GM19193 (cell line): ENCODE results near the gene NDEL1.

Experiments
- POLR2A ChIP-seq: IDR thresholded peaks from 4 replicates; pipeline ENCODE4 v1.6.1; 2011; ENCODE audit not compliant: insufficient read depth, insufficient read length; ENCODE audit errors: extremely low read depth

Gene NDEL1

DNA sequence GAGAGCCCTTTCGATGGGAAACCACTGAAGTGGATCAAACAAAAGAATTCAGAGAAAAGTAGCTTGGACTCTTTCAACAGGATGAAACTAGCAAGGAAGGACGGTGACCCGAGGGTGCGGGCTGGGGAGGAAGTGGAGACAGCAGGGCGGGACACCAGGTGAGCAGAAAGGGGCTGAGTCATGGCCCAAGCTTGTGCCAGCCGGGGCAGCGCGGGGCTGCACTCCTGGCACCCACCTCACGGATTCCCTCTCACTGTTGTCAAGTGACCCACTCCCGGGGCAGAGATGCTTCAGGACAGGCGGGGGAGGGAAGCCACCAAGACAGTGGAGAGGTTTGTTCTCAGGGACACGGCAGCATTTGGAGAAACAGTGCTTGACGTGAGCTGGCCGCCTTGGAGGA, 27.3 kb upstream of the NDEL1 start:
- TF ChIP-seq POLR2A: no peak

DNA sequence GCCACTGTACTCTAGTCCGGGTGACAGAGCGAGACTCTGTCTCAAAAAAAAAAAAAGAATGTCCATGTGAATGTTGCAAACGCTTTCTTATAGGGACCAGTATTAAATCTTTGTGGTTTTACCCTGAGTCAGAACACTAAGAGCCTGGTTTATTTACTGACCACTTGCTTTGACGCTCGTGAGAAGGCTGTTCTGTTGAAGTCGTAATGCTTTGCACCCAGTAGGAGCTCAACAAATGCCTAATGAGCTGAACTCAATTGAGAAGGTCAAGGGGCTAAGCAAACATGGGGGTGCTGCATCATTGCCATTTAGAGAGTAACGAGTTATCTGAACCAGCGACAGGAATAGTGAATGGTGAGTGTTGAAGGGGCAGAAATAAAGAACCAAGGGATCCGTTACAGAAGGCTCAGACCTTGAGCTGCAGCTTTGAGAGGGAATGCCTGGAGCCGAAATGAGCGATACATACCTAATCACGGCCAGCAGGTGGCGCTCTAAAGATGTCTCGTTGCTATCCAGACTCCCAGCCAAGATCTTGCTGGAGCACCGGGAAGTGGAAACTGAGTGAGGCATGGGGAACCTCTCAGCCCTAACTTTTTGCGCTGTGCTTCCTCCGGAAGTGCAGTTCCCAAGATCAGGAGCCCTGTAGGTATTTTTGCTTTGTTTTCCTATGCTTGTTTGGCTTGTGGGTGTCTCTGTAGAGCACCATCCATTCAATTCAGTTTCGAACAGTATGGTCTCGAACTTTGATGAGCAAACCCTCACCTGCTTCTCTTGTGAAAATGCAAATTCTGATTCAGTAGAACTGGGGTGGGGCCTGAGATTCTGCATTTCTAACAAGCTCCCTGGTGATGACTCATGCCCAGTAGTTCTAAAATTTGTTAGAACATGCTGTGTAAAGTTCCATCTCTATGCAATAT, 25.5 kb upstream of the NDEL1 start:
- no peak for TF ChIP-seq POLR2A

- no peak for TF ChIP-seq POLR2A
These were observed 24.8 kb upstream of the NDEL1 start for GRCh38 chr17:8410883-8411238.

- no peak for TF ChIP-seq POLR2A
These were observed 23.6 kb upstream of the NDEL1 start for GRCh38 chr17:8412089-8412488.

GRCh38 chr17:8413328-8413727, 22.4 kb upstream of the NDEL1 start:
- no peak for TF ChIP-seq POLR2A

GRCh38 chr17:8413938-8414337, 21.7 kb upstream of the NDEL1 start:
- TF ChIP-seq POLR2A: no peak

GRCh38 chr17:8417806-8418205, 17.9 kb upstream of the NDEL1 start:
- TF ChIP-seq POLR2A: no peak

DNA sequence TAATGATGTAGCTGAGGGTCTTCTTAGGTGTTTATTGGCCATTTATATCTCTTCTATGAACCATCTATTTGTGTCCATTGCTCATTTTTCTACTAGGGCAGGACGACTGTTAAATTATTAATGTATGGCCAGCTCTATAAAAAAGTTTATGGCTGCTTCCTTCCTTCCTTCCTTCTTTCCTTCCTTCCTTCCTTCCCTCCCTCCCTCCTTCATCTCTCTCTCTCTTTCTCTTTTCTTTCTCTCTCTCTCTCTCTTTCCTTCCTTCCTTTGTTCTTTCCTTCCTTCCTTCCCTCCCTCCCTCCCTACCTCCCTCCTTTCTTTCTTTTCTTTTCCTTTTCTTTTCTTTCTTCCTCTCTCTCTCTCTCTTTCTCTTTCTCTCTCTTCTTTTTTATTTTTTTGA, 17.2 kb upstream of the NDEL1 start:
- TF ChIP-seq POLR2A: no peak

- TF ChIP-seq POLR2A: no peak
These were observed 16.4 kb upstream of the NDEL1 start for GRCh38 chr17:8419305-8419704.

DNA sequence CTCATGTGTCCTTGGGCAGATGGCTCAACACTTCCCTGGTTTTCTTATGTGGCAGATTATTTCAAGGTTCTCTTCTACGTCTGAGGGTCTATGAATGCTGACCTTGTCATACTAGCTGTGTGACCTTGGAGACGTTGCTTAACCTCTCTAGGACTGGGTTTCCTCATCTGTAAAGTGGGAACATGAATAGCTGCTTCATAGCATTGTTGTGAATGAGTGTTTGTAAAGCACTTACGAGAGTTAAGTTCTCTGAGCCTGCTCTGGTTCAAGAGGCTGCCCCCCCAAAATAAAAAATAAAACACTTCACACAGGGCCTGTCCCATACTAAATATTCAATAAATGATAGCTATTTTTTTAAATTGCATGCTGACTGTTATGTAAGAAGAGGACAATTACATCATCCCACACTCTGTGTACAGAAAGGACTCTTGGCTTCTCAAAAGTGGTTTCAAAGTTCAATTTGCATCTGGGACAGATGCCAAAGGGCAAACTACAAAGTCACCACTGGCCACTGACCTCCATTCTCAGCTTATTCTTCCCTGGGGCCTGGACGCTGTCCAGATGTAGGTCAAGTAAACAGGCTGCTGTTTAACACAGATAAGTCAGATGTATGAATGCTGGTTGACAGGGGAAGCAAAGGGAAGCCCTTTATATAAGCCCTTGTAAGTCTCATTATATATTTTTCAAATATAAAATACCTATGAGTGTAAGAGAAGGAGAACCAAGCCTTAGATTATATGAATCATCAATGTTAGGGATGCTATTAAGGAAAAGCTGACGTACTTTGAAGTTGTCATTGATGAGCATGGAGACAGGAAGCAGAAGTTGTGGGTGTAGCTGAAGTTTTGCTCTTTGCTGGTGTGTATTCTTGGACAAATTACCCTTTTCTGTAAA, 15.4 kb upstream of the NDEL1 start:
- no peak for TF ChIP-seq POLR2A

DNA sequence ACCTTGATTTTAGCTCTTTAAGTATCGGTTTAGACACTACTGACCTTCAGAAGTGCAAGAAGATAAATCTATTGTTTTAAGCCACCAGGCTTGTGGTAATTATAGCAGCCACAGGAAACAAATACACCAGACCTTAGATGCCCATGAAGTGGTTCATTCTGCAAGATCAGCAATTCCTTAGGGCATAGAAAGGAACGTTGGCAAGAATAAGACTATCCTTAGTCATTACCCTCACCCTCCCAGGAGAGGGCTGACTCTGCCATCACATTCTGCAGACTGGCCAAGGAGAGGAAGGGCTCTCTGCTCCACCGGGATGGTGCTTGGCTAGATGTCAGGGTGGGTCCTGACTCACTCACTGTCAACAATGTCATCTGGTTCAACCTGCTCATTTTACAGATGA, 14.1 kb upstream of the NDEL1 start:
- no peak for TF ChIP-seq POLR2A

GRCh38 chr17:8426094-8426720, 9.5 kb upstream of the NDEL1 start:
- no peak for TF ChIP-seq POLR2A

- TF ChIP-seq POLR2A: no peak
These were observed 8.9 kb upstream of the NDEL1 start for GRCh38 chr17:8426802-8427201.

- TF ChIP-seq POLR2A: no peak
These were observed 4.7 kb upstream of the NDEL1 start for GRCh38 chr17:8430966-8431365.

DNA sequence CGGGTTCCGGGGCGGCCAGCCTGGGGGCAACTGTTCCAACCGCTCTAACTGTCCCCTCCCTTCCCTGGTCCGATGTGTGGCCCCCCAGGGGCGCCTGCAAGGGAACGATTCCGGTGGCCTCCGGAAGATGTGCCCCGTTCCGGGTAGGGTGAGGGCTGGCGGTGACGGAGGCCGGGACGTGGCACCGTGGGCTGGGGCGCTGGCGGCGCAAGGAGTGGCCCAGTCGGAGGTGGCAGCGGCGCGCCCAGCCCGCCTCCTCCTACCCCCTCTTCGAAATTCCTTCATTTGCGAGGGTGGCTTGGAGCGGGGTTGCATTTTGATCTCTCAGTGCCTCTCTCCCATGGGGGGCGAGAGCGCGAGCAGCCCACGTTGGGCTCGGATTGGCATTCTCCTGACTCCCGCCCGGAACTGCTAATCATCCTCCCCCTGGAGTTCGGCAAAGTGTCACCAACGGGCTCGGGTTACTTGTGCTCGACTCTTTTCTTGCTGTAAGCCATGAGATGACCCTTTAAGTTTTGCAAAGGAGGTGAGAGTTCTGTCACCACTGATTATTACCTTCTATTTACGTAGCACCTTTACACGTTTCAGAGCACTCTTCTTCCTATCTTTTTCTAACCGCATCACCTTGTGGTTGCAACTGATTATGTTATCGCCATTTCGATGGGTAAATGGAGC, 622 bp downstream of the NDEL1 start:
- no peak for TF ChIP-seq POLR2A

DNA sequence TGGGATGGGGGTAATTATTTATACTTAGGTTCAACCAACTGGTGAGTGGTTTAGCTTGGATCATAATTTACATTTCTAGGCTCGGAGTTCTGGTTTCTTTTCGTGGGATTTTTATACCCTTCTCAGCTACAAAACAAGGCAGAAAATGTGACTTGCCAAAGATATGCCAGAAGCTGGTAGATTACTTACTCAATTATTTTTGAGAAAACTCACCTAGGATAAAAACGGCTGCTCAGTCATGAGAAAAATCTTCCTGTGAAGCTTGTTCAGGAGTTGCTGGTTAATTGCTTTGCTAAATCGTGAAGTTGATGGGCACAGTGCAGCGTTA, 1.1 kb downstream of the NDEL1 start:
- no peak for TF ChIP-seq POLR2A

- TF ChIP-seq POLR2A: no peak
These were observed 2.8 kb downstream of the NDEL1 start for GRCh38 chr17:8438441-8438840.
